PC-9 (cell line): ENCODE results near the gene PGAP6. TPM values are rescaled to one million over a fixed set of nuclear protein-coding genes. Genes with fewer than 3 reads are reported as not detected.
"Not testable (repeated sequence)": the region's sequence is repeated elsewhere in the genome, so short reads cannot be mapped to it uniquely, and the experiment has no call there.

Source experiments
- BruUV-seq: library from RNA; stranded (reverse); fragments of 400-500 nt; replicated peaks from 2 replicates; lab custom pipeline; 2021; lab: Mats Ljungman, UMichigan
- CTCF ChIA-PET: fragments of 300-600 bp; sonication (Branson Sonifier 250); formaldehyde crosslinking; loops from one replicate; lab custom pipeline; 2022; ENCODE audit warnings: antibody characterized with exemption; lab: Charles Lee
- POLR2A ChIA-PET: fragments of 300-600 bp; sonication (Branson Sonifier 250); formaldehyde crosslinking; loops from one replicate; lab custom pipeline; 2022; ENCODE audit warnings: antibody characterized with exemption; ENCODE audit not compliant: unreplicated experiment; lab: Charles Lee
- DNase-seq, 2 experiments: peaks; one replicate each; pipeline versions ENCODE4 v3.0.0 to v3.0.0-alpha.2; 2015 to 2022; ENCODE audit warnings: mixed read lengths in 1 of 2
- H2AFZ ChIP-seq: fragments of 200-600 bp; sonication (generic); 2 replicates; pipeline ENCODE4 v1.8.1; 2017; ENCODE audit warnings: antibody characterized with exemption
- H3F3A ChIP-seq: fragments of 200-600 bp; sonication (generic); 2 replicates; pipeline ENCODE4 v1.8.1; 2017; ENCODE audit warnings: antibody characterized with exemption, mild to moderate bottlenecking, low read depth; ENCODE audit not compliant: insufficient read depth
- H3K27ac ChIP-seq: fragments of 200-600 bp; sonication (generic); 2 replicates; pipeline ENCODE4 v1.6.1; 2016; ENCODE audit warnings: mixed run types
- H3K27me3 ChIP-seq: fragments of 200-600 bp; sonication (generic); 2 replicates; pipeline ENCODE4 v1.6.1; 2016; ENCODE audit warnings: low read depth, mixed run types; ENCODE audit not compliant: insufficient read depth
- H3K36me3 ChIP-seq: fragments of 200-600 bp; sonication (generic); 2 replicates; pipeline ENCODE4 v1.6.1; 2016; ENCODE audit warnings: low read depth, mixed run types
- H3K4me1 ChIP-seq: fragments of 200-600 bp; sonication (generic); replicated peaks from 2 replicates; pipeline ENCODE4 v1.6.1; 2016; ENCODE audit warnings: mixed run types; ENCODE audit not compliant: insufficient read depth
- H3K4me2 ChIP-seq: fragments of 200-600 bp; sonication (generic); 2 replicates; pipeline ENCODE4 v1.6.1; 2017; ENCODE audit warnings: mixed run types
- H3K4me3 ChIP-seq: fragments of 200-600 bp; sonication (generic); 2 replicates; pipeline ENCODE4 v1.6.1; 2016; ENCODE audit warnings: mixed run types
- H3K79me2 ChIP-seq: fragments of 200-600 bp; sonication (generic); 2 replicates; pipeline ENCODE4 v1.6.1; 2017; ENCODE audit warnings: low read depth, mixed run types
- H3K9me2 ChIP-seq: fragments of 200-600 bp; sonication (generic); 2 replicates; pipeline ENCODE4 v1.8.1; 2017; ENCODE audit warnings: mild to moderate bottlenecking; ENCODE audit not compliant: insufficient read depth
- H3K9me3 ChIP-seq: fragments of 200-600 bp; sonication (generic); 2 replicates; pipeline ENCODE4 v1.8.1; 2016; ENCODE audit warnings: low read depth; ENCODE audit not compliant: insufficient read depth
- H4K20me1 ChIP-seq: fragments of 200-600 bp; sonication (generic); 2 replicates; pipeline ENCODE4 v1.8.1; 2017; ENCODE audit not compliant: insufficient read depth
- CTCF ChIP-seq: fragments of 200-600 bp; sonication (generic); conservative IDR thresholded peaks from 2 replicates; pipeline ENCODE4 v1.6.1; 2017; ENCODE audit warnings: mixed run types, antibody characterized with exemption, mild to moderate bottlenecking, moderate library complexity
- EZH2 ChIP-seq: fragments of 200-600 bp; sonication (generic); IDR thresholded peaks from 2 replicates; pipeline ENCODE4 v1.8.0; 2017; ENCODE audit warnings: antibody characterized with exemption, low read depth
- intact Hi-C: fragments of 100-400 bp; cut with micrococcal nuclease; formaldehyde crosslinking; loops from one replicate; pipeline ENCODE4 v1.10.0; 2022; ENCODE audit not compliant: unreplicated experiment
- total RNA-seq: library from RNA; stranded (reverse); gene quantifications from 2 replicates; pipeline ENCODE4 v1.2.3, GENCODE V29; 2021

The PGAP6 gene
- total RNA-seq, 1 experiment from 2014 or later: 45.6 TPM

- TF ChIP-seq CTCF (no peak), EZH2 (no peak)
- Histone ChIP-seq H2AFZ (no peak overlapping the region), H3K27ac (no peak overlapping the region), H3K9me2 (no peaks in the 10 kb centered on the region), H4K20me1 (no peaks in the 10 kb centered on the region), H3K79me2 (no peaks in the 10 kb centered on the region), H3F3A (peaks cover 16% of the 10 kb centered on the region; the same call in 1 of the 2 replicates), H3K4me1 (no peaks in the 10 kb centered on the region), H3K4me3 (no peak overlapping the region), H3K36me3 (no peaks in the 10 kb centered on the region), H3K4me2 (no peak overlapping the region), H3K27me3 (no peaks in the 10 kb centered on the region), H3K9me3 (no peaks in the 10 kb centered on the region)
- POLR2A ChIA-PET: interaction anchor here (0.7 kb wide), 1 partner anchor 62 kb away, joined by 3 read pairs; no protein-coding TSS in a partner anchor
- CTCF ChIA-PET: no interaction called here
- intact Hi-C loops: no loop called here
- no TSS peak for BruUV-seq
- no peak for DNase-seq
Observed at GRCh38 chr16:378821-379182, 3.0 kb downstream of the PGAP6 start.

- H3K4me3 ChIP-seq, H3K9me3 ChIP-seq, H2AFZ ChIP-seq, CTCF ChIA-PET, H3K4me1 ChIP-seq, H3K9me2 ChIP-seq, H3K27ac ChIP-seq, DNase-seq, H4K20me1 ChIP-seq, H3K27me3 ChIP-seq, H3K4me2 ChIP-seq, H3K36me3 ChIP-seq, intact Hi-C loops, BruUV-seq, POLR2A ChIA-PET, H3K79me2 ChIP-seq: not testable (repeated sequence)
- peaks cover 11% of the 10 kb centered on the region; the same call in 1 of the 2 replicates for H3F3A ChIP-seq
Observed at GRCh38 chr16:378113-378820, 3.5 kb downstream of the PGAP6 start.

- CTCF ChIA-PET: no interaction called here
- BruUV-seq: no TSS peak
- no peak overlapping the region for H3K4me3 ChIP-seq
- DNase-seq: no peak
- no peaks in the 10 kb centered on the region for H3K36me3 ChIP-seq
- intact Hi-C loops: no loop called here
- TF ChIP-seq CTCF (no peak), EZH2 (no peak)
- H3K4me2 ChIP-seq: no peak overlapping the region
- H3K27me3 ChIP-seq: no peaks in the 10 kb centered on the region
- no peaks in the 10 kb centered on the region for H3K4me1 ChIP-seq
- 0 out of 2 replicates have a peak, but pooled peaks cover 5% of the 10 kb centered on the region for H3F3A ChIP-seq
- H3K79me2 ChIP-seq: no peaks in the 10 kb centered on the region
- no peaks in the 10 kb centered on the region for H3K9me3 ChIP-seq
- no peaks in the 10 kb centered on the region for H3K9me2 ChIP-seq
- no peak overlapping the region for H2AFZ ChIP-seq
- H4K20me1 ChIP-seq: no peaks in the 10 kb centered on the region
- POLR2A ChIA-PET: no interaction called here
- no peak overlapping the region for H3K27ac ChIP-seq
Observed at GRCh38 chr16:377419-377951, 4.3 kb downstream of the PGAP6 start.
